ENCODE measurements around the gene PSMD2. TPM values are rescaled to one million over a fixed set of nuclear protein-coding genes. Genes with fewer than 3 reads are reported as not detected.
"Not testable (repeated sequence)": the region's sequence is repeated elsewhere in the genome, so short reads cannot be mapped to it uniquely, and the experiment has no call there.

Gene PSMD2
- 1,179 and 1,305 TPM in 2 replicates for total RNA-seq (2014; rRNA removed; shearing (Covaris generic); ENCODE audit: low replicate concordance)

DNA sequence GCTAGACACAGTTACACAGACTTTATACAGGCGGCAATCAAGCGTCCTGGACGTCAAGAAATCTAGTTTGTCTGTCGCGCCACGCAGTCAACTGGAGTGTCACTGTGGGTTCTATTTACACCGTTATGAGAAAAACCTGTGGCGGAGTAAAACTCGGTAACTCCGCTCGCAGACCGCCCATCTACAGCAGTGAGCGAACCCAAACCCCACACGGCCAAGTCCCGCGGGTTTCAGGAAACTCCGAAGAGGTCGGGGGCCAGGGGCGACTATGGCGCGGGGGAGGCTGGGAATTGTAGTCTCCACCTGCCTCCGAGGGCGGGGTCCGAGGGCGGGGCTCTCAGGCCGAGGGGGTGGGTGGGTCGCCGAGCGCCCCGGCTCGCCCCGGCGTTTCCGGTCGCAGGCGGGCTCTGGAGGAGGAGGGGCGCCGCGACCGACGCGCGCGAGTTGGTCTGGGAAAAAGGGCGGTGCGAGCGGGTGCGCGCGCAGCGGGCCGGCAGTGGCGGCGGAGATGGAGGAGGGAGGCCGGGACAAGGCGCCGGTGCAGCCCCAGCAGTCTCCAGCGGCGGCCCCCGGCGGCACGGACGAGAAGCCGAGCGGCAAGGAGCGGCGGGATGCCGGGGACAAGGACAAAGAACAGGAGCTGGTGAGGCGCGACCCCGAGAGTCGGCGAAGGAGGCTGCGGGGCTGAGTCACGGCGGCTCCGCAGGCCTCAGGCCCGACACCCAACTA is at the start of gene PSMD2:
Gene PSMD2, plus strand, starts transcription at position 483 of the 729 bp plus-strand sequence. Its CDS starts 26 bp downstream, at position 509.
- H3K4me3 ChIP-seq, result peak within 1 kb of the TSS; percentile 86
- H3K36me3 ChIP-seq, result peaks cover 48% of the 10 kb centered on the region
- H3K27me3 ChIP-seq, result no peaks in the 10 kb centered on the region
- no peaks in the 10 kb centered on the region for H3K9me3 ChIP-seq
- DNase-seq, result peak; percentile 98

DNA sequence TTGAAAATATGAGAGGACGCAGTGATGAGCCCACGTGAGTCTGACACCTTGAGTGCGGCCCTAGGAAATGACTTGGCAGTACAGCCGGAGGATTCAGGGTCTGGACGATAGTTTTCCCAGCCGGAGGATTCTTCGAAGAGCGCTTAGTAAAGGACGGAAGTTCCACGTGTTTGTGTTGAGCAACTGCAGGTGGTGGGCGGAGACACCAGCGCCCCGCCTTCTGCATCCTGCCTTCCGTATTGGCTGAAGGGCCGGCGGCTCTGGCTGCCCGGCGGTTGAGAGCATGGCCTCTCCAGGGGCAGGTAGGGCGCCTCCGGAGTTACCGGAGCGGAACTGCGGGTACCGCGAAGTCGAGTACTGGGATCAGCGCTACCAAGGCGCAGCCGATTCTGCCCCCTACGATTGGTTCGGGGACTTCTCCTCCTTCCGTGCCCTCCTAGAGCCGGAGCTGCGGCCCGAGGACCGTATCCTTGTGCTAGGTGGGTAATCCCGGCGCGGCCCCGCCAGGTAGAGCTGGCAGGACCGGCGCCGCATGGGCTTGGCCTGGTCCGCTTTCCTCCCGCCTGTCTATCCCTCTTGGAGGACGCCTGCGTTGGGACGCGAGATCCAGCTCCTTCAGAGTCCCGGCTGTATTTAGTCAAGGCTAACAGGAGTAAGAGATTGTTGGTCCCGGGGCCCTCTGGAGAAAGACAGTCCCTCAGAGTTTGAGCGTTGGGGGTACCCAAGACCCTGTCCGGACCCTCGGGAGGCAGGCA is 49.5 kb upstream of the PSMD2 start, which contains the start of gene EEF1AKMT4:
Gene EEF1AKMT4, plus strand, starts transcription at position 261 of the 755 bp plus-strand sequence. Its CDS starts 23 bp downstream, at position 284.
- DNase-seq, result peak; percentile 98
- peaks cover 18% of the 10 kb centered on the region for H3K36me3 ChIP-seq

DNA sequence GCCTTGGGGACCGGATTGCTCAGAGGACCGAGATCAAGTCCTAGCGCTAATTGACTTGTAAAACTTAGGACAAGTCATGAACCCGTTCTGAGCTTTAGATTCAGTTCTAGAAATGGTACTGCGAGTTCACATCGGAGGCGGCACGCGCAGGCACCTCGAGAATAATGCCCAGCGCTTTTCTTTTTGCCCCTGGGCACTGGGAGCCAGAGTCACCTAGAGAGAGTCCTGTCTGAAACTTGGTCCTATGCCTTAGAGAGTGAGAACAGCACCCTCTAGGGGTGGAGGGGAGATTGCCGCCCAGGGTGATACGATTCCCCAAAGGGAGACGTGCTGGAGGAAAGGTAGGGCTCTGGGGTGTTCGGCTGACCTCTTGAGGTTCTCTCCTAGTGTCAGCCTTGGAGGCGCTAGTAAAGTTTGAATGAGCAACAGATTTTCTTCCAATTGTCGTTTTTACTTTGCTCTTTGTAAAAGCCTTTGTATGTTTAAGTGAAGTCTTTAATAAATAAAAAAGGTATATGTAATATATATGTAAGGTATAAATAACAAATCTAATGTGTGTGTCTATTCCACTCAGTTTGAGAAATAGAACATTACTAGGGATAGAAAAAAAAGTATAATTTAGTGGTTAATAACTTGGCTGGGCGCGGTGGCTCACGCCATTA is 48.7 kb upstream of the PSMD2 start:
- Histone ChIP-seq H3K27me3 (no peaks in the 10 kb centered on the region), H3K36me3 (peaks cover 11% of the 10 kb centered on the region), H3K4me3 (peak overlapping the region; percentile 90), H3K9me3 (no peaks in the 10 kb centered on the region)
- peak; percentile 87 for DNase-seq

More for the DNA sequence above, 49.5 kb upstream of the PSMD2 start, which contains the start of gene EEF1AKMT4:
- H3K27me3 ChIP-seq, result no peaks in the 10 kb centered on the region
- peak within 1 kb of the TSS; percentile 90 for H3K4me3 ChIP-seq
- H3K9me3 ChIP-seq, result no peaks in the 10 kb centered on the region

DNA sequence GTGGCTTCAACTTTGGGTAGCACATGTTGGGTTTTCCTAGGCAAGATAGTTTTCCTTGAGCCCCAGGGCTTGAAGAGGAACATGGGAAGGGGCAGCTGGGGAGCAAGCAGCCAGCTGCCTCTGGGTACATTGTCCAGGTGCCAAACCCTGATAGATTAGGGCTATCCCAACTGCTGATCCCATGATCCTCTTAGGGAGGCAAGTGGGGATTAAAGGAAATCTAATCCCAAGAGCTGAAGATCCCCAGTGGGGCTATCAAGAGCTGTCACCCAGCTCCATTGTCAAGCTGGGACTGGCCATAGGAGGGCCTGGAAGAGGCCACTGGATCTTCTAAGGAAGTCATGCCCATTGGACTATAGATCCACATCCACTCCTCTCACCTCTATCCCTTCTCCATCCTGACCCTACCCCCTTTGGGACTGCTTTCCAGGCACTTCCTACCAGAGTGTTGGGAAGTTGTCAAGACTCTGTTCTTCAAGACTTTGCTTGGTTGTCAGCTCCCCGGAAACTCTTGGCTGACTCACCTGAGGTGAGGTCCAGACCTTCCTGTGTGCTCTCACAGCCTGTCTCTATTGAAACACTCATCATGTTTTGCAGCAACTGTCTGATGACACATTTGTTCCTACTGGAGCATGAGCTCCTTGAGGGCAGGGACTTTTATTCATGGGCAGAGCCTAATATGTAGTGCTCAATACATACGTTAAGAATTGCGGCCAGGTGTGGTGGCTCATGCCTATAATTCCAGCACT is 43.6 kb upstream of the PSMD2 start:
- Histone ChIP-seq H3K27me3 (peaks cover 4% of the 10 kb centered on the region; the same call in 1 of the 2 replicates), H3K36me3 (peaks cover 2% of the 10 kb centered on the region; the same call in 1 of the 2 replicates), H3K4me3 (no peak overlapping the region), H3K9me3 (no peaks in the 10 kb centered on the region)
- DNase-seq, result no peak

DNA sequence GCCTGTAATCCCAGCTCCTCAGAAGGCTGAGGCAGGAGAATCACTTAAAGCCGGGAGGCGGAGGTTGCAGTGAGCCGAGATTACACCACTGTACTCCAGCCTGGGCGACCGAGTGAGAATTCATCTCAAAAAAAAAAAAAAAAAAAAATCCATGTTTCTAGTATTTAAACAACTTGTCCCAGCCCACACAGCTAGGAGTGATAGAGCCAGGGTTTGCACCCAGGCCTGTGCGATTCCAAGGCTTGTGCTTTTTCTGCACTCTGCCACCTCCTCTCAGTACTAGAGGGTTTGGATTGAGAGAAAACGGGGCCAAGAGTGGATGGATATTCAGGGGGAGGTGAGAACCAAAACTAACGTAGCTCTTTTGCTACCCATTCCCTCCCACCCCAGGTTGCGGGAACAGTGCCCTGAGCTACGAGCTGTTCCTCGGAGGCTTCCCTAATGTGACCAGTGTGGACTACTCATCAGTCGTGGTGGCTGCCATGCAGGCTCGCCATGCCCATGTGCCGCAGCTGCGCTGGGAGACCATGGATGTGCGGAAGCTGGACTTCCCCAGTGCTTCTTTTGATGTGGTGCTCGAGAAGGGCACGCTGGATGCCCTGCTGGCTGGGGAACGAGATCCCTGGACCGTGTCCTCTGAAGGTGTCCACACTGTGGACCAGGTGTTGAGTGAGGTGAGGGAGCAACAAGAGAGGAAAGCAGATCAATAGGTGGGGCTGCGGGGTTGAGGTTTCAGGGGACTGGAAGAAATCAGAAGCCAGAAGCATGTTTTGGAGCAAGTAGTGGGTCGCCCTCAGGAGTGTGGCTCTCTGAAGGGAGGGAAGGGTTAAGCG is 41.7 kb upstream of the PSMD2 start:
- peaks cover 2% of the 10 kb centered on the region; the same call in 1 of the 2 replicates for H3K36me3 ChIP-seq
- no peak overlapping the region for H3K4me3 ChIP-seq
- peaks cover 15% of the 10 kb centered on the region for H3K27me3 ChIP-seq
- no peaks in the 10 kb centered on the region for H3K9me3 ChIP-seq
- DNase-seq, result no peak

DNA sequence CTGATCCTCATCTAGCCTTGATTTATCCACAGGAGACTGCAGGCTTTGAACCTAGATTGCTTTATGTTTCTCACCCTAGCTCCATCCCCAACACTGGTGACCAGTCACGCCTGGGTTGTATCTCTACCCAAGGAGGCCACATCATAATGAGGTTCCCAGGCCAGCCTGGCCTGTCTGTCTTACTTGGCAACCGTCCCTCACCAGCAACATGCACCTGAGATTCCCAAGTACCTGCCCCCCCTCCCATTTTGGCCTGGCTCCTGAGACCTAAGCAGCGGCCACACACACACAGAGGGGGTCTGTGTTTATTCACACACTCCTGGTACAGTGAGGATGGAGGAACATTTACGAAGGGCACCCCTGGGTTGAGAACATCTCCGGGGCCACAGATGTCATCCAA is 40.1 kb upstream of the PSMD2 start:
- Histone ChIP-seq H3K9me3 (no peaks in the 10 kb centered on the region), H3K36me3 (0 out of 2 replicates have a peak, but pooled peaks cover 2% of the 10 kb centered on the region), H3K4me3 (no peak overlapping the region), H3K27me3 (peaks cover 15% of the 10 kb centered on the region)
- DNase-seq, result no peak

DNA sequence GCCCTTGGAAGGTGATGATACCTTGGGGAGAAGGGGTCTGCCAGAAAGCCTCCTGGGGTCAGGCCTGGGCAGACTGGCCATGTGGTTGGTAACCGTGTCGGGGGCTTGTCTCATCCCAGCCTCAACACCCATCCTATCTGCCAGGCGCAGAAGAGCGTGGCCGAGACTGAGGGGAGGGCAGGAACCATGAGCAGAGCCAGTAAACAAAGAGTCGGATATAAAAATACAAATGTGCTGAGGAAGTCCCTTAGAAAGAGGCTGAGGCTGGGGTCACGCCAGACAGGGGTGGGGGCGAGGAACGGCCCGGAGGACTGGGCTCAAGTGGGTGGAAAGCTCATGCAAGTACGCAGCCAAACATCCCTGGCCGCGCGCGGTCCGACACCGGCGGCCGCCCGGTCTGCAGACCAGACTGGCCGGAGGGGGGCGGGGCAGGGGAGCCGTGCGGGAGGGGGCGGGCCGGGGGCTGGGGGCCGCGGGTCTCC is 39.6 kb upstream of the PSMD2 start:
- Histone ChIP-seq H3K36me3 (0 out of 2 replicates have a peak, but pooled peaks cover 2% of the 10 kb centered on the region), H3K4me3 (no peak overlapping the region), H3K27me3 (peaks cover 15% of the 10 kb centered on the region), H3K9me3 (no peaks in the 10 kb centered on the region)
- DNase-seq, result no peak

DNA sequence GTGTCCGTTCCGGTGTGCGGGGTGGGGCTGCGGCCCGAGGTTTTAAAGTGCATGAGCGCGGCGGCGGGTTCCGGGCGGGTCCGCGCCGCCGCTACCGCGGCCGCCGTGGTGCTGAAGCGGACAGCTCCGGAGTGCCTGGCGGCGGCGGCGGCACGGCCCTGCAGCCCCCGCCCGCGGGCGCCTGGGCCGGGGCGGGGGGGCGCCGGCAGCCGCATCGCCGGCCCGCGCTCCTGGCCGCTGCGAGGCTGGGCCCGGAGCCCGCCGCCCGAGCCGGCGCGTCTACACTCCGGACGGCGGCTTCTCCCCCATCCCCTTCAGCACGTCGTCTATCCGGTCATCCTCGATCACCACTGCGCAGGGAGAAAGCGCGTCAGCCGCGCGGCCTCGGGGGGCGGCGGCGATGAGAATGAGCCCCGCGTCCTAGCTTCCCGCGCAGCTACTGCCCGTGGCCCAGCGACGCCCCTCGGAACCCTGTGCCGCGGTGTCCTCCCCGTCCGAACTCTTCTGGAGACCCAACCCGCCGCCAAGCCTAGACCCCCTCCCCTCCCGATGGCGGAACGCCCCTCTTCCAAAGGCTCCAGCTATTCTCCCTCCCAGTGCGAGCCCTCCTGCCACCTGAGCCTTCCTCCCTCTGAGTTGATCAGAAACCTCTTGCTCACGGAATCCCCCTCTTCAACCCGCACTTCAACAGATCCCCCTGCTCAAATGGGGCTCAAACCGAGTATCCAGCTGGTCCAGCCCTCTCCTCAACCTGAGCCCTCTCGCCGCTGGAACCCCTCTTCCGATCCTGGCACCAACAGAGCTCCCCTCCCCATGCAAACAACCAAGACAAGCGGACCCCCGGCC is 38.9 kb upstream of the PSMD2 start:
- Histone ChIP-seq H3K4me3 (peak overlapping the region; percentile 53), H3K36me3 (0 out of 2 replicates have a peak, but pooled peaks cover 2% of the 10 kb centered on the region), H3K9me3 (no peaks in the 10 kb centered on the region), H3K27me3 (peaks cover 15% of the 10 kb centered on the region)
- peak; percentile 51 for DNase-seq

DNA sequence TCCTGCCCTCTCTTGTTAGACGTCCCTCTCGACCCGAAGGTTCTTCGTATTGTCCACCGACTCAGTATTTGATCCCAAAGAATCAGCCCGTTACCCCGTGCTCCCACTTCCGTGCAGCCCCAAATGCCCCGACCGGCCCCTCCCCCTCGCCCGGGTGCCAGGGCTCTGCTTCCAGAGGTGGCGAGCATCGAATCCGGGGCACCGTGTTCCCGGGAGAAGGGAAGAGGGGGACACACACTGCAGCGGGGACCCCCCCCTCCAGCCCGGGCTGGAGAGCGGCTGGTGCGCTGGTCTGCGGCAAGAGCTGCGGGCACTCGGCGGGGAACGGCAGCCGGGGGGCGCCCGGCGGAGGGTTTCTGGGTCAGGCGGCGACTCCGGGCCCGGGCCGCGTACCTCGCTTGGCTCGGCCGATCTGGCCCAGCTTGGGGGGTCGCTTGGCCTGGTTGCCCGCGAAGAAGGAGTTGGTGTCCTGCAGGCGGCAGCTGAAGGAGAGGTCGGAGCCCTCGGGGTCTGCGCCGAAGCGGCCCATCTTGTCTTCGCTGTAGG is 38.2 kb upstream of the PSMD2 start:
- peaks cover 15% of the 10 kb centered on the region for H3K27me3 ChIP-seq
- H3K9me3 ChIP-seq, result no peaks in the 10 kb centered on the region
- H3K4me3 ChIP-seq, result peak overlapping the region; percentile 53
- H3K36me3 ChIP-seq, result 0 out of 2 replicates have a peak, but pooled peaks cover 2% of the 10 kb centered on the region
- DNase-seq, result no peak

DNA sequence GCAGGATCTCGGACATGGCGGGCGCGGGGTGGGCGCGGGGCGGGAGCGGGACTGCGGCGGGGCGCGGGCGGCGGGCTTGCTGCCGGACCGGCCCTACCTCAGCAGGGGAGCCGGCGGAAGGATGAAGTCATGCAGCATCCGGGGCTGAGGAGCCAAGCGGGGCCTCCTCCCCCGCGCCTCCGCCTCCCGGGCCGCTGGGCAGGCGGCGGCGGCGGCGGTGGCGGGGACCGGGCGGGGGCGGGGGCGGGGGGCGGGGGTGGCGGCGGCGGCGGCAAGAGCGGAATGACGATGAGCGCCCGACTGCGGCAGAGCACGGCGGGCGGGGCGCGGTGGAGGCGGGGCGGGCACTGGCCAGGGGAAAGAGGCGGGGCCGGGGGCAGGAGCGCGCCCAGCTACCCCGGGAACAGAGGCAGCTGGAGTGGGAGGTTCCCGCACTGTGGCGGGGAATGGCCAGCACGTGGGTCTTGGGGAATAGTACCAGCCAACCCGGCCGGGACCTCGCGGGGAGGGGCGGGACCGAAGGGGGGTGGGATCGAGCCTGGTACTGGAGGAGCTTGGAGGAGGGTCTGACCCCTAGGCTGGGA is 37.7 kb upstream of the PSMD2 start, which contains the start of gene CAMK2N2:
Gene CAMK2N2, minus strand, starts transcription at position 284 of the 584 bp plus-strand sequence. Its CDS starts 268 bp downstream, at position 16.
- Histone ChIP-seq H3K36me3 (0 out of 2 replicates have a peak, but pooled peaks cover 2% of the 10 kb centered on the region), H3K27me3 (peaks cover 15% of the 10 kb centered on the region), H3K9me3 (no peaks in the 10 kb centered on the region), H3K4me3 (peak within 1 kb of the TSS; percentile 53)
- DNase-seq, result peak; percentile 90

DNA sequence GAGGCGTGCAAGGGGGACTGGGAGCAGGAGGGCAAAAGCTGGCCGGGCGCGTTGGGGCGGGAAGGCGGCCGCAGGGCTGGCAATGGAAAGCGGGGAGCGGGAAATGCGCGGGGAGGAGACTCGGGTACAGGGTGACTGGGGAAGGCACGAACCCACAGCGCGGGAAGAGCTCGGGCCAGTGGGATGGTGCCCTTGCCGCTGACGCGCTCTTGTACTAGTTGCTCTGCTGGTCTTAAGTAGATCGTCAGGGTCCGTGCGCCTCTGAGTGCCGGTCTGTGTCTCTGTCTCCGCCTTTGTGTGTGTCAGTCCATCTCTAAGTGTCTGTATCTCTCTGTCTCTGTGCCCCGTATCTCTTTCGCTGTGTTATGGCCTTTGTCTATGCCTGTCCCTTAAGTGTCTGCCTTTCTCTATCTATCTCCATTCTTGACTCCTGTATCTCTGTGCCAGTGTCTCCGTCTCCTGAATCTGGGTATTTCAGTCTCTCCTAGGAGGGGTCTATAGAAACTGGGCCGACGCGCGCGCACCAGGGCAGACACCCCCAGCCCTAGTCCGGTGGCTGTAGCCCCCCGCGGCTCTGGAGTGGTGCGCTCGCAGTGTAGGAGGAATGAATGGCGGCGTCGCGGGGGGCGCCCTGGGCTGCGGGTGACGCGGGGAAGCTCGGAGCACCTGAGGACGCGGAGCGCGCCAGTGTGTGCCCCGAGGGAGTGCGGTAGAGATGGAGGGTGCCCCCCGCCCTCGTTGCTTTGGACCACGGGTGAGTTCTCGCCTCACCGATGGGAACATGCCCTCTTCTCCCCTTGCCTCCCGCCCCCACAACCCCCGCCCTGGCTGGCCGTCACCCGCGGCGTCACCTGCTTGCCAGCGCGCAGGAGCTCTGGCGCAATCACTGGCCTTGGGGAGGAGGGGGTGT is 36.9 kb upstream of the PSMD2 start:
- H3K4me3 ChIP-seq, result peak overlapping the region; percentile 53
- DNase-seq, result no peak
- 0 out of 2 replicates have a peak, but pooled peaks cover 2% of the 10 kb centered on the region for H3K36me3 ChIP-seq
- H3K9me3 ChIP-seq, result no peaks in the 10 kb centered on the region
- peaks cover 15% of the 10 kb centered on the region for H3K27me3 ChIP-seq

DNA sequence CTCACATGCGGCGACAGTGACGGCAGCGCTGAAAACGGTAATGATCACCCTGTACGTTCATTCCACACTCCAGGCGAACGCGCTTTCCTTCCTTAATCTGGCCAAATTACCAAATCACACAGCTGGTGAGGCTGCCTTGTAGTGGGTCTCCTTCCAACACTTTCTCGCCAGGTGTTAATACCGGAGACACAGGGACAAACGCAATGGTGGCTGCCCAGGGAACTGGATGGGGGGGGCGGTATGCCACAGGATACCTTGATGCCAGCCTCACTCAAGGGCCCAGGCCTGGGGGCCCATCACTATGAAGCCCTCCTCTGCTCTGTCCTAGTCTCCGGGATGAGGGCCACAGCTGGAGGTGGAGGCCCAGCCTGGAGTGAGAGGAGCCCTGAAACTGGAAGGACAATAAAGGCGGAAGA is 36.3 kb upstream of the PSMD2 start:
- Histone ChIP-seq H3K9me3 (no peaks in the 10 kb centered on the region), H3K4me3 (no peak overlapping the region), H3K27me3 (peaks cover 15% of the 10 kb centered on the region), H3K36me3 (0 out of 2 replicates have a peak, but pooled peaks cover 2% of the 10 kb centered on the region)
- no peak for DNase-seq

DNA sequence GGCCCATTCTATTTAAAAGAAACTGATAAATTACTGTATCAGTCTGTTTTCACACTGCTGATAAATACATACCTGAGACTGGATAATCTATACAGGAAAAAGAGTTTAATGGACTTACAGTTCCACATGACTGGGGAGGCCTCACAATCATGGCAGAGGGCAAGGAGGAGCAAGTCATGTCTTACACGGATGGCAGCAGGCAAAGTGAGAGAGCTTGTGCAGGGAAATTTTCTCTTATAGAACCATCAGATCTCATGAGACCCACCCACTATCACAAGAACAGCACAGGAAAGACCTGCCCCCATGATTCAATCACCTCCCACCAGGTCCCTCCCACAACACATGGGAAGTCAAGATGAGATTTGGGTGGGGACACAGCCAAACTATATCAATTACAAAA is 31.8 kb upstream of the PSMD2 start:
- not testable (repeated sequence) for H3K36me3 ChIP-seq, H3K9me3 ChIP-seq, DNase-seq, H3K27me3 ChIP-seq, H3K4me3 ChIP-seq
